HCT116 (cell line): ENCODE results near the gene MRPL36. TPM values are rescaled to one million over a fixed set of nuclear protein-coding genes. Genes with fewer than 3 reads are reported as not detected.

Source experiments
- ATAC-seq: fragments of 200-7000 bp; cut with Tn5 transposase; 2 replicates; pipeline ENCODE4 v1.9.1; 2020; ENCODE audit warnings: mild to moderate bottlenecking, moderate library complexity
- BruUV-seq: library from RNA; stranded (reverse); fragments of 400-500 nt; replicated peaks from 2 replicates; lab custom pipeline; 2021; lab: Mats Ljungman, UMichigan
- CTCF ChIA-PET: fragments of 300-600 bp; sonication (Branson Sonifier 250); formaldehyde crosslinking; loops from one replicate; lab custom pipeline; 2021; ENCODE audit warnings: antibody characterized with exemption; lab: Charles Lee
- POLR2A ChIA-PET: fragments of 300-600, 350-600 bp; sonication (Branson Sonifier 250); formaldehyde crosslinking; loops from one replicate; lab custom pipeline; 2021; ENCODE audit warnings: antibody characterized with exemption; lab: Charles Lee
- RAD21 ChIA-PET, 2 experiments: fragments of 300-600 bp; sonication (Branson Sonifier 250); formaldehyde crosslinking; loops; one replicate each; lab custom pipeline; 2023; ENCODE audit warnings: low total read pairs in 2 of 2; ENCODE audit not compliant: uncharacterized antibody in 2 of 2, unreplicated experiment in 2 of 2, low non-redundant PET in 1 of 2; lab: Charles Lee
- DNase-seq: peaks from one replicate; pipeline ENCODE4 v3.0.0-alpha.2; 2010; ENCODE audit warnings: low read depth, low spot score
- H2AFZ ChIP-seq: fragments of 200-600 bp; shearing (Covaris generic), sonication (generic); 2 replicates; pipeline ENCODE4 v1.6.1; 2017; ENCODE audit warnings: low read depth, mixed run types, mixed read lengths, antibody characterized with exemption, low read length; ENCODE audit not compliant: poor library complexity, severe bottlenecking
- H3K27ac ChIP-seq: 2 replicates; pipeline ENCODE4 v1.5.1; 2012; ENCODE audit warnings: low read depth, low read length
- H3K27me3 ChIP-seq: fragments of 200-600 bp; sonication (generic); 2 replicates; pipeline ENCODE4 v1.6.1; 2016; ENCODE audit warnings: mixed run types, low read length, mixed read lengths; ENCODE audit not compliant: insufficient read depth
- H3K36me3 ChIP-seq, 2 experiments: fragments of 200-500 bp in 1 of 2; fragments of 200-600 bp in 1 of 2; sonication (Bioruptor generic) in 1 of 2; sonication (generic) in 1 of 2; 2 replicates each; pipeline versions ENCODE4 v1.5.1 to v1.6.1; 2014 to 2016; ENCODE audit warnings: low read length in 2 of 2, inconsistent platforms in 1 of 2, mixed read lengths in 1 of 2, mixed run types in 1 of 2; ENCODE audit not compliant: insufficient read depth in 2 of 2, control insufficient read depth in 1 of 2
- H3K4me1 ChIP-seq, 2 experiments: fragments of 200-600 bp in 1 of 2; sonication (generic) in 1 of 2; 2 replicates each; pipeline versions ENCODE4 v1.5.1 to v1.6.1; 2012 to 2017; ENCODE audit warnings: low read length in 2 of 2, inconsistent platforms in 1 of 2, mild to moderate bottlenecking in 1 of 2, mixed read lengths in 1 of 2, mixed run types in 1 of 2, moderate library complexity in 1 of 2; ENCODE audit not compliant: insufficient read depth in 2 of 2, control insufficient read depth in 1 of 2
- H3K4me2 ChIP-seq: fragments of 200-600 bp; sonication (generic); 2 replicates; pipeline ENCODE4 v1.6.1; 2017; ENCODE audit warnings: mixed run types, low read length, mixed read lengths
- H3K4me3 ChIP-seq, 2 experiments: fragments of 200-600 bp in 1 of 2; sonication (generic) in 1 of 2; replicated peaks in 1 of 2; 2 replicates each; pipeline ENCODE4 v1.5.1; 2011 to 2016; ENCODE audit warnings: low read length in 2 of 2, control low read depth in 1 of 2, low read depth in 1 of 2, mild to moderate bottlenecking in 1 of 2, mixed read lengths in 1 of 2, mixed run types in 1 of 2
- H3K79me2 ChIP-seq: fragments of 200-600 bp; sonication (generic); 2 replicates; pipeline ENCODE4 v1.6.1; 2017; ENCODE audit warnings: mild to moderate bottlenecking, mixed run types, low read length, moderate library complexity, mixed read lengths; ENCODE audit not compliant: insufficient read depth
- H3K9ac ChIP-seq: fragments of 200-600 bp; sonication (generic); 2 replicates; pipeline ENCODE4 v1.6.1; 2016; ENCODE audit warnings: low read length, mixed read lengths
- H3K9me2 ChIP-seq: fragments of 200-600 bp; sonication (generic), shearing (Covaris generic); 2 replicates; pipeline ENCODE4 v1.6.1; 2017; ENCODE audit warnings: mixed run types, mild to moderate bottlenecking, moderate library complexity; ENCODE audit not compliant: insufficient read depth
- H3K9me3 ChIP-seq, 2 experiments: fragments of 200-500 bp in 1 of 2; fragments of 200-600 bp in 1 of 2; sonication (Bioruptor generic) in 1 of 2; sonication (generic) in 1 of 2; 2 replicates each; pipeline ENCODE4 v1.6.1; 2014 to 2017; ENCODE audit warnings: low read length in 2 of 2, mixed read lengths in 2 of 2, inconsistent platforms in 1 of 2, low read depth in 1 of 2, mild to moderate bottlenecking in 1 of 2, mixed run types in 1 of 2, moderate library complexity in 1 of 2; ENCODE audit not compliant: control insufficient read depth in 1 of 2, insufficient read depth in 1 of 2
- H4K20me1 ChIP-seq: fragments of 200-600 bp; sonication (generic), shearing (Covaris generic); 2 replicates; pipeline ENCODE4 v1.6.1; 2017; ENCODE audit warnings: mixed run types, mild to moderate bottlenecking, moderate library complexity; ENCODE audit not compliant: insufficient read depth
- ATF3 ChIP-seq: IDR thresholded peaks from 2 replicates; pipeline ENCODE4 v1.6.1; 2012
- CBX3 ChIP-seq: IDR thresholded peaks from 2 replicates; pipeline ENCODE4 v1.6.1; 2012; ENCODE audit warnings: low read depth
- CEBPB ChIP-seq: IDR thresholded peaks from 2 replicates; pipeline ENCODE4 v1.6.1; 2012; ENCODE audit warnings: low read depth
- ELF1 ChIP-seq: IDR thresholded peaks from 2 replicates; pipeline ENCODE4 v1.6.1; 2012; ENCODE audit warnings: low read depth, borderline replicate concordance
- FOSL1 ChIP-seq: IDR thresholded peaks from 2 replicates; pipeline ENCODE4 v1.6.1; 2012; ENCODE audit warnings: low read depth
- POLR2A ChIP-seq: IDR thresholded peaks from 2 replicates; pipeline ENCODE4 v1.7.0; 2011; ENCODE audit warnings: borderline replicate concordance; ENCODE audit not compliant: insufficient read depth, insufficient read length; ENCODE audit errors: extremely low read depth
- POLR2AphosphoS5 ChIP-seq: IDR thresholded peaks from 2 replicates; pipeline ENCODE4 v1.6.1; 2011; ENCODE audit warnings: mild to moderate bottlenecking, low read depth, low read length, moderate library complexity
- RAD21 ChIP-seq: IDR thresholded peaks from 2 replicates; pipeline ENCODE4 v1.6.1; 2012; ENCODE audit warnings: low read depth, mild to moderate bottlenecking
- REST ChIP-seq: IDR thresholded peaks from 2 replicates; pipeline ENCODE4 v1.6.1; 2012; ENCODE audit warnings: low read depth
- SIN3A ChIP-seq: IDR thresholded peaks from 2 replicates; pipeline ENCODE4 v1.6.1; 2012; ENCODE audit warnings: low read depth
- SP1 ChIP-seq: IDR thresholded peaks from 2 replicates; pipeline ENCODE4 v1.6.1; 2012; ENCODE audit warnings: low read depth
- SRF ChIP-seq: IDR thresholded peaks from 2 replicates; pipeline ENCODE4 v1.6.1; 2012; ENCODE audit warnings: low read depth
- TCF7L2 ChIP-seq: IDR thresholded peaks from 2 replicates; pipeline ENCODE4 v1.7.0; 2011; ENCODE audit warnings: borderline replicate concordance, inconsistent platforms; ENCODE audit not compliant: insufficient read depth, insufficient read length; ENCODE audit errors: extremely low read depth
- YY1 ChIP-seq: IDR thresholded peaks from 2 replicates; pipeline ENCODE4 v1.6.1; 2011; ENCODE audit warnings: low read length, low read depth, moderate library complexity, mild to moderate bottlenecking; ENCODE audit not compliant: insufficient replicate concordance; ENCODE audit errors: extremely low read depth
- ZFX ChIP-seq: fragments of 450-650 bp; IDR thresholded peaks from 2 replicates; pipeline ENCODE4 v1.6.1; 2017
- ZNF274 ChIP-seq: fragments of 200-500 bp; sonication (Bioruptor generic); IDR thresholded peaks from 2 replicates; pipeline ENCODE4 v1.6.1; 2014; ENCODE audit warnings: mild to moderate bottlenecking, low read depth, low read length, inconsistent platforms
- intact Hi-C: fragments of 100-400 bp; cut with micrococcal nuclease; formaldehyde crosslinking; loops from 2 replicates; pipeline ENCODE4 v1.10.0; 2022
- total RNA-seq: library from RNA; stranded (reverse); gene quantifications from one replicate; pipeline ENCODE4 v1.2.1, GENCODE V29; 2021; ENCODE audit not compliant: unreplicated experiment
- TF ChIP-seq, protein P1 (sequence below), 3 experiments: fragments of 200-600 bp in 1 of 3; sonication (generic) in 1 of 3; IDR thresholded peaks in 2 of 3; conservative IDR thresholded peaks in 1 of 3; 2 replicates each; pipeline ENCODE4 v1.5.1; 2012 to 2017; ENCODE audit warnings: low read depth in 2 of 3, low read length in 2 of 3, antibody characterized with exemption in 1 of 3, borderline replicate concordance in 1 of 3, control low read depth in 1 of 3, mild to moderate bottlenecking in 1 of 3, mixed read lengths in 1 of 3, mixed run types in 1 of 3, moderate library complexity in 1 of 3; ENCODE audit not compliant: insufficient read depth in 1 of 3

Gene MRPL36
- total RNA-seq, 1 experiment from 2014 or later, result 71.9 TPM

- ATAC-seq, result no peak
- Histone ChIP-seq H3K4me2 (no peak overlapping the region), H3K4me1 (peaks cover 0 to 10% of the 10 kb centered on the region in 2 experiments; a peak in 2 of 4 replicates), H4K20me1 (no peaks in the 10 kb centered on the region), H3K27me3 (no peaks in the 10 kb centered on the region), H3K4me3 (no peak overlapping the region), H2AFZ (no peak overlapping the region), H3K79me2 (no peaks in the 10 kb centered on the region), H3K9ac (no peak overlapping the region), H3K9me2 (no peaks in the 10 kb centered on the region), H3K9me3 (no peaks in the 10 kb centered on the region), H3K27ac (no peak overlapping the region), H3K36me3 (no peaks in the 10 kb centered on the region)
- POLR2A ChIA-PET, result no interaction called here
- intact Hi-C loops, result no loop called here
- TF ChIP-seq SP1, result no peak
- no peak for TF ChIP-seq POLR2A
- TF ChIP-seq RAD21, result no peak
- TF ChIP-seq ZFX, result no peak
- TF ChIP-seq REST, result no peak
- TF ChIP-seq, protein P1, sequence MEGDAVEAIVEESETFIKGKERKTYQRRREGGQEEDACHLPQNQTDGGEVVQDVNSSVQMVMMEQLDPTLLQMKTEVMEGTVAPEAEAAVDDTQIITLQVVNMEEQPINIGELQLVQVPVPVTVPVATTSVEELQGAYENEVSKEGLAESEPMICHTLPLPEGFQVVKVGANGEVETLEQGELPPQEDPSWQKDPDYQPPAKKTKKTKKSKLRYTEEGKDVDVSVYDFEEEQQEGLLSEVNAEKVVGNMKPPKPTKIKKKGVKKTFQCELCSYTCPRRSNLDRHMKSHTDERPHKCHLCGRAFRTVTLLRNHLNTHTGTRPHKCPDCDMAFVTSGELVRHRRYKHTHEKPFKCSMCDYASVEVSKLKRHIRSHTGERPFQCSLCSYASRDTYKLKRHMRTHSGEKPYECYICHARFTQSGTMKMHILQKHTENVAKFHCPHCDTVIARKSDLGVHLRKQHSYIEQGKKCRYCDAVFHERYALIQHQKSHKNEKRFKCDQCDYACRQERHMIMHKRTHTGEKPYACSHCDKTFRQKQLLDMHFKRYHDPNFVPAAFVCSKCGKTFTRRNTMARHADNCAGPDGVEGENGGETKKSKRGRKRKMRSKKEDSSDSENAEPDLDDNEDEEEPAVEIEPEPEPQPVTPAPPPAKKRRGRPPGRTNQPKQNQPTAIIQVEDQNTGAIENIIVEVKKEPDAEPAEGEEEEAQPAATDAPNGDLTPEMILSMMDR (IDR thresholded peaks at IDR 0.05 in 2 of 3, conservative IDR thresholded peaks at IDR 0.05 in 1 of 3; ENCODE audit: borderline replicate concordance in 1 of 3, insufficient read depth in 1 of 3, low read depth in 2 of 3, low read length in 2 of 3), result no peak
- no peak for TF ChIP-seq CBX3
- TF ChIP-seq TCF7L2, result no peak
- no peak for TF ChIP-seq ELF1
- no peak for TF ChIP-seq CEBPB
- TF ChIP-seq POLR2AphosphoS5, result no peak
- TF ChIP-seq FOSL1, result no peak
- TF ChIP-seq SIN3A, result no peak
- TF ChIP-seq SRF, result no peak
- TF ChIP-seq YY1, result no peak
- no peak for TF ChIP-seq ATF3
- TF ChIP-seq ZNF274, result no peak
- RAD21 ChIA-PET, result no interaction called here
- no peak for DNase-seq
- CTCF ChIA-PET, result no interaction called here
- no TSS peak for BruUV-seq
Measured at GRCh38 chr5:1784197-1785050, 15.2 kb downstream of the MRPL36 start.
